NCI-H2081 (cell line): ENCODE results near the gene TP53RK.
"Not testable (repeated sequence)": the region's sequence is repeated elsewhere in the genome, so short reads cannot be mapped to it uniquely, and the experiment has no call there.

Experiments
- DNase-seq, 2 experiments: peaks; one replicate each; lab custom pipeline; 2025; lab: John Stamatoyannopoulos, UW

The TP53RK gene

GRCh38 chr20:46683011-46683667 lies 6.1 kb downstream of the TP53RK start:
- DNase-seq, result no peak

- DNase-seq, result no peak
Observed at GRCh38 chr20:46682063-46682821, 7.0 kb downstream of the TP53RK start.

- peak; percentile 21 to 54 for DNase-seq
Observed at GRCh38 chr20:46681032-46681854, 8.0 kb downstream of the TP53RK start.

- no peak for DNase-seq
Observed at GRCh38 chr20:46680684-46681031, 8.6 kb downstream of the TP53RK start.

- no peak for DNase-seq
Observed at GRCh38 chr20:46678516-46678915, 10.7 kb downstream of the TP53RK start.

GRCh38 chr20:46677608-46678007 lies 11.6 kb downstream of the TP53RK start:
- no peak for DNase-seq

GRCh38 chr20:46676649-46677316 lies 12.5 kb downstream of the TP53RK start:
- DNase-seq, result not testable (repeated sequence)

- DNase-seq, result no peak
Observed at GRCh38 chr20:46674253-46675083, 14.8 kb downstream of the TP53RK start.

GRCh38 chr20:46673394-46674252 lies 15.6 kb downstream of the TP53RK start:
- DNase-seq, result no peak

GRCh38 chr20:46672543-46673148 lies 16.6 kb downstream of the TP53RK start:
- DNase-seq, result no peak

- no peak for DNase-seq
Observed at GRCh38 chr20:46671866-46672542, 17.2 kb downstream of the TP53RK start.

- peak in 1 of 2 experiments; percentile 11 for DNase-seq
Observed at GRCh38 chr20:46670585-46671584, 18.4 kb downstream of the TP53RK start.

GRCh38 chr20:46670228-46670584 lies 19.0 kb downstream of the TP53RK start:
- no peak for DNase-seq

GRCh38 chr20:46666818-46667515 lies 22.3 kb downstream of the TP53RK start:
- DNase-seq, result no peak

GRCh38 chr20:46666306-46666705 lies 22.9 kb downstream of the TP53RK start:
- no peak for DNase-seq

- no peak for DNase-seq
Observed at GRCh38 chr20:46665602-46666001, 23.6 kb downstream of the TP53RK start.

- no peak for DNase-seq
Observed at GRCh38 chr20:46663531-46663930, 25.7 kb downstream of the TP53RK start.

GRCh38 chr20:46661659-46662058 lies 27.6 kb downstream of the TP53RK start:
- no peak for DNase-seq
